HG02571 (cell line): ENCODE measurements around the gene TIAM1.

Source experiments
- ATAC-seq: cut with Tn5 transposase; IDR thresholded peaks from one replicate; pipeline ENCODE4 v1.9.1; 2021; ENCODE audit warnings: mild to moderate bottlenecking, moderate library complexity; ENCODE audit not compliant: unreplicated experiment

TIAM1 gene

DNA sequence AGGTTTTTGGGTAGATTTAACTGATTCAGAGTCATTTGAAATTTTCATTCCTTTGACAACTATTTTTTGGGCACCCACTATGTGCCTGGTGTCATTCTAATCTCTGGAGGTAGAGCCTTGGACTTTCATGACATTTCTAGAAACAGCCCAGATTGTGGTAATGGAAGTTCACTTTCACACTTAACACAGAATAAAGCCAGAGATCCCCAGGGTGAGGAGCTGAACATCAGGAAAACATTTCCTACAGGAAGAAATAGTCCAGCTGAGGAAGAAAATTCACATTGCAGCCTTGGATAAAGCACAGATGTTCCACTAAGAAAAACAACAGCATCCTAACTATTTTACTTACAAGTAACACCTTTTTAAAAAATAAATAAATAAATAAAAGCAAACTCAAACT, 203.4 kb downstream of the TIAM1 start:
- ATAC-seq = no peak

- no peak for ATAC-seq
Observed at GRCh38 chr21:31140025-31140424, 204.0 kb downstream of the TIAM1 start.

DNA sequence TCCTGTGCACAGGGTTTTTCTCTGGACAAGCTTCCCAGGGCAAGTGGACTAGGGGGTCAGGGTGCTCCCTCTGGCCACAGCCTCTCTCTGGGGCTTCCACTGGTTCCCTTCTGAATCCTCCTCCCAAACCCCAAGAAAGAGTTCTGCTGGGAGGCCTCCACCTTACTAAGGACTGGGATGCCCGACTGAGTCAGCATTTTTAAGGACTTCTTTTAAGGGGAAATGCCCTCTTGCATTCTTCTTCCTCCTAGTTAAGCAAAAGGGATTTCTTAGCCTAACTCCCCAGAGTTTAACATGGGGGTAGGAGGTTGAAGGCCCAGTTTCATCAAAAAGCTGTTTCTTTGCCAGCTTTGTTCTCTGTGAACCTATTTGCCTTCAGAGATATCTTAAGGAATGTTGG, 206.1 kb downstream of the TIAM1 start:
- ATAC-seq = no peak

GRCh38 chr21:31136891-31137290, 207.2 kb downstream of the TIAM1 start:
- ATAC-seq = no peak

DNA sequence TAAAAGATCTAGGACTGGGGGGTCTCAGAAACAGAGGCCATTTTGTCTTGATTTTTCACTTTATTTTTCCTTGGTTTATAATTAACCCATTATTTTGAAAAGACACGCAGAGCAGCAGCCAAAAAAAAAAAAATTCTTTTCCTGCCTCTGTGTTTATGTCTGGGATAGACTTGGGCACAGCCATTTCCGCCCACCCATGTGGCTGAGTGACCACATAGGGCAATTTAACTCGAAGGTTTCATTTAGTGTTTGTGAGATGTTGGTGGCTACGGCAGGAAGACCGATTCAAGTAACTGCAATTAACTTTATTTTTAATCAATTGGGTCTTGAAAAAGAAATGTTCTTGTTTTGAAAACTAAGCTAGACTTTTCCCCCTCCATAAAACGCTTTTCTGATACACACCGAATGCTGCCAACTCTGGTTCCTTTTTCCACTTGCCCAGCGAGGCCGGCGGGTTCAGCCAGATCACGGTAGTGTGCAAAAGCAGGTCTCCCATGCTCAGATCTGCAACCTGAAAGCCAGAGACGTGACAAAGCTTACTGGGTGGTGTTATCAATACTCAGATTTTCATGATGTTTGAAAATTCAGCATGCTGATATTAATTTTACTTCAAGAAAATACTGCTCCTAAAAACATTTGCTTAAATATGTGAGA, 208.4 kb downstream of the TIAM1 start:
- no peak for ATAC-seq

DNA sequence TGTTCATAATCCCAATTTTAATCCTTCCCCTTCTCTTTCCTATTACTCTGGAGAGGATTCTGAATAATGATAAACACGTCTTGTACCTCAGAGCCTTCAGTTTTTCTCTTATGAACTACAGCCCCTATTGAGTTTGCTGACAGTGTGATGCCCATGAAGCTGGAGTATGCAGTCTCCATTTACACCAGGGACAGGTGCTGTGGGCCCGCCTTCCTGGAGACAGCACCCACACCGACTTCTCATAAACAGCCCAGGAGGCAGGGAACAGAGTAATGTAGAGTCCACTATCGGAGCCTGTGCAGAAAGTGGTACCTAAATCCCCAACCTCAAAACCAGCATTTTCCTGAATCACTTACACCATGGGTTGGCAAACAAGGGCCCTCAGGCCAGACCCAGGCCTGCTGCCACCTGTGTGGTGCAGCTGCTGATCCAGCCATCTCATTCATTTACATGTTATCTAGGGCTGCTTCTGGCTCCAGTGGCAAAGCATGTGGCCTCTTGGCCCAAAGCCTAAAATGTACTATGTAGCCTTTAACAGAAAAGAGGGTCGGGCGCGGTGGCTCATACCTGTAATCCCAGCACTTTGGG, 210.7 kb downstream of the TIAM1 start:
- no peak for ATAC-seq

DNA sequence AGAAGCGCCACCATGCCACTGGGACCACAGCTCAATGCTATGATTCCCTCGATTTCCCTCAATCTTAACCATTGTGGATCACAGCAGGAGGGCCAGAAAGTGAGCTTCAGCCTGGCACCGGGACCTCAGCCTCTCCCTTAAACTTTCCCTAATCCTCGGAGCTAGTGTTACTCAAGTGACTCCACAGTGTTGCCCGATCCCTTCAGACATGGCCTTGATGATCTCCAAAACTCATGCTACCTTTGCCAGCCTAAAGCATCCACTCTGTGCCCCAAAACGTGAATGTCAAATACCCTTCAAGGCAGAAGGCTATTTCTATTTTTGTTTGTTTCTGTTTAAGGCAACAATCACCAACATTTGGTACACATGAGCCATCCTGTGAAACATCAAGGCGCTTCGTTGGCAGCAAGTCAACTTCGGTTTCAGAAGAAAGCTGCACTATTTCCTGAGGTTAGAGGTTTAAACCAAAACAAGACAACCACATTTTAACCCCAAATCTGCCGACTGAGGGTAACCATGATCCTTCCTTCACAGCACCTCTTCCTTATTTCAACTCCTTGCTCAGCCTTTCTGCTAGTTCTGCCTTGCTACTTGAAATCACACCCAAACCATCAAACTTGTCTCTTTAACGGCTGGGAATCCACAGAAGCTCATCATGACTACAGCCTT, 211.4 kb downstream of the TIAM1 start:
- peak; percentile 67 for ATAC-seq

DNA sequence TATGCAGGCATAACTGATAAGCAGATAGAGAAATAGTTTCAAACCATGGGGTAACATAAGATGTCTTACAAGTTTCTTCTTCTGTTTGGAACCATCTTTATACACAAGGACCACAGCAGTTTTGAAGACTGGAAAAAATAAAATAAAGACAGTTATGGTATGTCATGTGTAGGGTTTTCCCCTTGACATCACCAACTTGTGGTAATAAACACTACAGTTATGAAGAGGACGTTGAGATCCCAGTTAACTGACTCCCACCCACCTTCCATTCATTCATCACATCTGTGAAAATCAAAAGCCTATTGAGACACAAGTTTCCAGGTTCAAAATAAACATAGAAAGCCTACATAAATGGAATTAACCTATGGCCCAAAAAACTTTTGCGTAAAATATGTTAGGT, 213.2 kb downstream of the TIAM1 start:
- ATAC-seq = no peak

GRCh38 chr21:31128234-31128633, 215.8 kb downstream of the TIAM1 start:
- ATAC-seq = no peak

DNA sequence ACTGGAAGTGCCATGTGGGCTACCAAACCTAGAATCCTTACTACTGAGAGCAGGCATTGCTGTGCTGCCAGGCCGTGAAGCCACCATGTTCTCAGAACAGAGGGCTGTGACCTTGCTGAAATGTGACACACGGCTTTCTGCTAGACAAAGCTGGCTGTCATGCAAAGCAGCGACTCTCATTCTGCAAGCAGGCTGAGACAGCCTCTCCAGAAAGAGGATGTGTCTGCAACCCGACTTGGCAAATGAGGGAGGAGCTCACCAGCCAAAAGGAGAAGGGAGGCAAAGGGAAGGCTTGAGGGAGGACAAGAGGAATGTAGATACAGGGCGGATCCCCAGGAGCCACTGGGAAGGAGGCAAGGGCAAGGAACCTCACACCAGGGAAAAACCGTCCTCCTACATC, 220.1 kb downstream of the TIAM1 start:
- ATAC-seq = no peak

DNA sequence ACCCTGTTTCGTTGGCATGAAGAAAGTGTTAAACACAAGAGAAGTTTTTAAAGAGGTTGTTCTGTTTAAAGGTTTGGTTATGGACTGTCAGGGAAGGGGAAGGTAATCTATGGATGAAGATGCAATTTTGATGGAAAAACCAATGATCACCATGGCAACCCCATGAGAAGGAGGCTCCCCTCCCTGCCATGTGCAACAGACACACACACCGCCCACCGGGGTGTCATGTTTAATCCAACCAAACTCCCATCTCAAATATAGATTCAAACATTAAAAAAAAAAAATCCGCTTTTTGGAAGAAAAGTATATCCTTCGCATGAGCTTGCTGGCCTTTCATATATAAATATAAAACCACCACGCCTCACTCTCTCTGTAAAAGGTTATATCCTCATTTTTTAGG, 224.9 kb downstream of the TIAM1 start:
- ATAC-seq = no peak

DNA sequence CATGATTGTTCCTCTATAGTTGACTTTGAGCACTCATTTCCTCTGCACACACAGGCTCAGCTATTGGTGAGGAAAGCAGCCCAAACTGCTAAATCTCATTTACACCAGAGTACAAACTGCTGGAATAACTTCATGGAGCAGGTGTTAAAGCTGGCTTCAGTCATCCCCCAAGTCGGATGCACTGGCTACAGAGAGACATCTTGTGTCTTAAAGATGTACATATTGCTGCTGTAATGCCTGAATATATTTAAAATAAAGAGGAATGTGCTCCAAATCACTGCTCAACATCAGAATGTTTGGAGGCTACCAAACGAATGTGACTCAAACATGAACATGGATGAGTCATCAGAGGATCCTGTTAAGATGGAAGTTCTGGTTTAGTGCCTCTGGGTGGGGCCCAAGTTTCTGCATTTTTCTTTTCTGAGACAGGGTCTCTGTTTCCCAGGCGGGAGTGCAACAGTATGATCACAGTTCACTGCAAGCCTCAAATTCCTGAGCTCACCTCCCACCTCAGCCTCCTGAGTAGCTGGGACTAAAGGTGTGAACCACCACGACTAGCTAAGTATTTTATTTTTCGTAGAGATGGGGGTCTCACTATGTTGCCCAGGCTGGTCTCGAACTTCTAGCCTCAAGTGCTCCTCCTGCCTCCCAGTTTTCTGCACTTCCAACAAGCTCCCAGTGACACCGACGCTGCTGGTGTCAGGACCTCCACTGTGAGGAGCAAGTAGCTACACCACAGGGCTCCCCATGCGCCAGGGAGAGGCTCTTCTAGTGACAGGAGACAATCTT, 226.7 kb downstream of the TIAM1 start:
- ATAC-seq = no peak

DNA sequence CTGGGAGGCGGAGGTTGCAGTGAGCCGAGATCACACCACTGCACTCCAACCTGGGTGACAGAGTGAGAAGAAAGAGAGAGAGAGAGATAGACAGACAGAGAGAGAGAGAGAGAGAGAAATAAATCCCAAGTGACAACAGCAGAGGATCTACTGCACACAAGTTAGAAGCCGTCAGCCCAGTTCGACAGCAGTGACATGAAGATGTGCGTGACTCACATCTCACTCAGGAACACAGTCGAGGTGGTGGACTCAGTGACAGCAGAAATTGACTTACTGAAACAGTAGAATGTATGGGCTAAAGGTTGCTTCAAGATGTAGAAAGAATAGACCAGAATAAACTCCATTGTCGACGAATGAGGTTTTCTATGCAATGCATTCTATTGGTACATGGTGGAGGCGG, 228.8 kb downstream of the TIAM1 start:
- no peak for ATAC-seq

DNA sequence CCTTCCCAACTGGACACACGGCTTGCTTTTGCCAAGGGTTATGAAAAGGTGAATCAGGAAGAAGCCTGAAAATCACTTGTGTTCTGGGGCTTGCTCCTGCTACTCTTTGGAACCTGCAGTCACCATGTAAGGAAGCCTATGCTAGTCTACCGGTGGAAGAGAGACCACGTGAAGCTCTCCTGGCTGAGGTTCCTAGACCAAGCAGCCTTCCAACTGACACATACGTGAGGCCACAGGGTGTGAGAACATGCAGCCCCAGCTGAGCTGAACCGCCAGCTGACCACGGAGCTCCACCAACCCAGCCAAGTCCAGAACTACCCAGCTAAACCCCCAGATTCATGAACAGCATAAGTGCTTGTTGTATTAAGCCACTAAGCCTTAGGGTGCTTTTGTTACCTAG, 233.0 kb downstream of the TIAM1 start:
- ATAC-seq = no peak

DNA sequence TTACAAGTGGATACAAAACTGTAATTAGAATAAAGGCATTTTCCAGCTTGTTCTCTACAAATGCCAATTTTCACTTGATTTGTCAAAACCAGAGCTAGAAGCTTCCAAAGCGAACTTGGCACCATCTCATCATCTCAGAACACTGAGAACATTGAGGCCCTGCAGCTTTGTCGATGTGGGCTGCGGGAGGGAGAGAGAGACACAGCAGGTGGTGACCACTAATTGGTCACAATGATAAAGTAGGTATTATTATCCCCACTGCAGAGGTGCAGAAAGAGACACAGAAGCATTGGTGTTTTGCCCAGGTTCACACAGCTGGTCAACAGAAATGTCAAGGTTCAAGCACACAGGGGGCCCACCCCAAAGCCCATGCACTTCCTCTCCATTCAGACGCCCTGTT, 233.6 kb downstream of the TIAM1 start:
- no peak for ATAC-seq

GRCh38 chr21:31107871-31108270, 236.2 kb downstream of the TIAM1 start:
- no peak for ATAC-seq

- no peak for ATAC-seq
Observed at GRCh38 chr21:31107176-31107785, 236.8 kb downstream of the TIAM1 start.

DNA sequence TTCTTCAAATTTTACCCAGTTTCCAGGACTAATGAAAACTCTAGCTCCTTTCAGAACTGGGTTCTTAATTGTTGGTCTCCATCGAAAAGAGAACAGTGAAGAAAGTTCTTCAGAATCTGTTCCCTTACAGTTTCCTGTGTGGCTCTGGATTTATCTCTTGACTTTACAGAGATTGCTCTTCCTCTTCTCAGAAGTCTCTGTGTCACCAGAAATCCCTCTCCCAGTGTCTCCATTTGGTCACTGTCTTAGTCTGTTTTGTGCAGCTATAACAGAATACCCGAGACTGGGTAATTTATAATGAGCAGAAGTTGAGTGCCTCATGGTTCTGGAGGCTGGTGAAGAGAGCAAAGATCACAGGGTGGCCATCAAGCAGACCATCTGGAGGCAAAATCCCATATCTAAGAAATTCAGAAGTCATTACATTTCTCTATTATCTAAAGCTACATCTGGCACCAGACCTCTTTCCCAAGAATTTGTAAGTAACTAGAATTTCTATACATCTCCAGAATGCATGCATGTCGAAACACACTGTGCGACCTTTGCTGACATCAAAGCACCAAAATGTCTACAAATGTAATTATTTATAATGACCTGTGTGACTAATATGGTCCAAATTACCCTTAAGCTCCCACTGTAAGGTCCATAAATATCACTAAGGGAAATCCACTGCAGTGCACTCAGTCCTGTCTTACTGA, 240.3 kb downstream of the TIAM1 start:
- no peak for ATAC-seq

DNA sequence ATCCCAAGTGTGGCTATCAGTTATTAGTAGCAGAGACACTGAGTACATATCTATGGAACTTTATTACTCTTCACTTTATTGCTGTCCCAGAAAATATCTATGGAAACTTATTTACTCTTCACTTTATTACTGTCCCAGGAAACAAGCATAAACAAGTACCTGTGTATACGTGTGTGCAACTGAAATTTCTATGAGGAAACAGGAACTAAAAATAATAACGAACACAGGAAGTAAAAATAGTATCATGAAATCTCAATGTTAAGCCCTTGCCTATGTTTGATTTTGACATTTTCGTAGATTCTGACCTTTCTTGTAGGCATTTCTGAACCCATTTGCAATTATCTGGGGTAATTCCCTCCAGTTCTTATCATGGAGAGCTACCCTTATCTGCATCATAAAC, 240.9 kb downstream of the TIAM1 start:
- no peak for ATAC-seq

- ATAC-seq = no peak
Observed at GRCh38 chr21:31099122-31099521, 244.9 kb downstream of the TIAM1 start.

- no peak for ATAC-seq
Observed at GRCh38 chr21:31098576-31099005, 245.5 kb downstream of the TIAM1 start.
